B cell (primary cell): ENCODE data around the gene C5. TPM values are rescaled to one million over a fixed set of nuclear protein-coding genes. Genes with fewer than 3 reads are reported as not detected.

Experiments used
- ATAC-seq: fragments of 200-7000 bp; cut with Tn5 transposase; one replicate; pipeline ENCODE4 v1.10.0; 2021; ENCODE audit warnings: low read depth, mild to moderate bottlenecking, moderate number of reproducible peaks, moderate library complexity
- CTCF ChIA-PET: fragments of 350-600 bp; sonication (Branson Sonifier 250); formaldehyde crosslinking; loops from one replicate; lab custom pipeline; 2021; ENCODE audit warnings: antibody characterized with exemption, inconsistent platforms; lab: Charles Lee
- POLR2A ChIA-PET: fragments of 350-600 bp; sonication (Branson Sonifier 250); formaldehyde crosslinking; loops from one replicate; lab custom pipeline; 2021; ENCODE audit warnings: antibody characterized with exemption; lab: Charles Lee
- DNase-seq: peaks from one replicate; pipeline ENCODE4 v3.0.0; 2013
- H2AFZ ChIP-seq: 2 replicates; pipeline ENCODE4 v1.6.1; 2012; ENCODE audit warnings: mild to moderate bottlenecking, low read depth, low read length; ENCODE audit not compliant: insufficient read depth, poor library complexity, severe bottlenecking
- H3K27ac ChIP-seq, 2 donors: 1 replicate in 1 of 2; 2 replicates in 1 of 2; pipeline ENCODE4 v1.5.1; 2012 to 2013; ENCODE audit warnings: low read length in 2 of 2, mild to moderate bottlenecking in 2 of 2, moderate library complexity in 1 of 2
- H3K27me3 ChIP-seq, 4 experiments: fragments of 200-600 bp in 1 of 4; sonication (generic) in 1 of 4; replicated peaks in 1 of 4; 1 replicate in 2 of 4; 2 replicates in 2 of 4; pipeline versions ENCODE4 v1.6.1 to v1.7.0; 2013 to 2016; ENCODE audit warnings: low read length in 3 of 4, mild to moderate bottlenecking in 2 of 4, mixed read lengths in 1 of 4, moderate library complexity in 1 of 4; ENCODE audit not compliant: insufficient read depth in 4 of 4, control insufficient read depth in 3 of 4; ENCODE audit errors: control extremely low read depth in 1 of 4
- H3K36me3 ChIP-seq, 2 experiments: replicated peaks in 1 of 2; 1 replicate in 1 of 2; 2 replicates in 1 of 2; pipeline versions ENCODE4 v1.6.1 to v1.7.1; 2013; ENCODE audit warnings: low read length in 1 of 2; ENCODE audit not compliant: insufficient read depth in 2 of 2, control insufficient read depth in 1 of 2; ENCODE audit errors: control extremely low read depth in 1 of 2, extremely low read depth in 1 of 2
- H3K4me1 ChIP-seq, 2 donors: fragments of 200-600 bp in 1 of 2; sonication (generic) in 1 of 2; 1 replicate in 1 of 2; 2 replicates in 1 of 2; pipeline versions ENCODE4 v1.5.1 to v1.6.1; 2013 to 2017; ENCODE audit warnings: low read length in 2 of 2; ENCODE audit not compliant: control insufficient read depth in 2 of 2, insufficient read depth in 2 of 2
- H3K4me2 ChIP-seq: replicated peaks from 2 replicates; pipeline ENCODE3; 2012; ENCODE audit warnings: mild to moderate bottlenecking, low read depth, low read length; ENCODE audit not compliant: poor library complexity, severe bottlenecking
- H3K4me3 ChIP-seq, 5 experiments: fragments of 200-600 bp in 1 of 5; sonication (generic) in 1 of 5; 1 replicate in 3 of 5; 2 replicates in 2 of 5; pipeline versions ENCODE4 v1.5.1 to v1.7.0; 2011 to 2016; ENCODE audit warnings: low read length in 4 of 5, mild to moderate bottlenecking in 4 of 5, low read depth in 2 of 5, control low read depth in 1 of 5, moderate library complexity in 1 of 5; ENCODE audit not compliant: insufficient read depth in 1 of 5; ENCODE audit errors: control extremely low read depth in 1 of 5, extremely low read depth in 1 of 5
- H3K79me2 ChIP-seq: fragments of 200-600 bp; sonication (generic); one replicate; pipeline ENCODE4 v1.6.0; 2016; ENCODE audit warnings: low read length; ENCODE audit not compliant: control insufficient read depth, insufficient read depth
- H3K9ac ChIP-seq: fragments of 200-600 bp; sonication (generic); 2 replicates; pipeline ENCODE4 v1.6.1; 2017; ENCODE audit warnings: mild to moderate bottlenecking, low read length, moderate library complexity
- H3K9me3 ChIP-seq, 3 donors: one replicate each; pipeline versions ENCODE4 v1.6.1 to v1.7.1; 2013; ENCODE audit warnings: low read length in 2 of 3; ENCODE audit not compliant: control insufficient read depth in 2 of 3, insufficient read depth in 1 of 3; ENCODE audit errors: control extremely low read depth in 1 of 3
- H4K20me1 ChIP-seq: 2 replicates; pipeline ENCODE4 v1.6.0; 2012; ENCODE audit warnings: mild to moderate bottlenecking, low read length; ENCODE audit not compliant: insufficient read depth, control insufficient read depth, poor library complexity, severe bottlenecking
- H3K27ac Mint-ChIP-seq: one replicate; pipeline ENCODE4 v1.8.0; 2021; ENCODE audit warnings: mixed read lengths
- H3K27me3 Mint-ChIP-seq: one replicate; pipeline ENCODE4 v1.8.0; 2021; ENCODE audit warnings: mixed read lengths
- H3K4me1 Mint-ChIP-seq: one replicate; pipeline ENCODE4 v1.8.0; 2021; ENCODE audit warnings: mixed read lengths
- H3K4me3 Mint-ChIP-seq: one replicate; pipeline ENCODE4 v1.8.0; 2021; ENCODE audit warnings: mixed read lengths
- H3K9me3 Mint-ChIP-seq: one replicate; pipeline ENCODE4 v1.8.0; 2022; ENCODE audit warnings: mixed read lengths; ENCODE audit not compliant: insufficient read depth
- EZH2 ChIP-seq: IDR thresholded peaks from 2 replicates; pipeline ENCODE4 v1.6.1; 2012; ENCODE audit warnings: borderline replicate concordance, low read depth, mild to moderate bottlenecking, moderate library complexity, low read length; ENCODE audit not compliant: insufficient read depth, poor library complexity, severe bottlenecking
- WGBS: methylation state at CpG from one replicate; pipeline ENCODE4 v1.1.5; 2013; ENCODE audit warnings: missing lambda C conversion rate; ENCODE audit not compliant: insufficient coverage; 5-methylcytosine and 5-hydroxymethylcytosine counted together
- intact Hi-C: fragments of 100-400 bp; cut with micrococcal nuclease; formaldehyde crosslinking; loops from one replicate; pipeline ENCODE4 v1.10.0; 2022
- polyA plus RNA-seq: library from polyadenylated mRNA; depleted of rRNA; stranded (reverse); fragments of >200 nt; gene quantifications from 2 replicates; pipeline ENCODE4 v1.2.3, GENCODE V29; 2012
- total RNA-seq, 2 donors: library from RNA; stranded (reverse); fragments of 120-200 nt in 1 of 2; gene quantifications; 1 replicate in 1 of 2; 2 replicates in 1 of 2; pipeline versions ENCODE4 v1.2.3 to v1.2.4, GENCODE V29; 2013 to 2022
- TF ChIP-seq, protein P1 (sequence below): fragments of 200-600 bp; IDR thresholded peaks from one replicate; pipeline ENCODE4 v1.8.0; 2022; ENCODE audit warnings: antibody characterized with exemption, mild to moderate bottlenecking

C5 gene
- total and polyA plus RNA-seq, 2 donors (not counting 1 experiment from before 2014, with no cell fraction given) = 2.7 to 10.4 TPM

DNA sequence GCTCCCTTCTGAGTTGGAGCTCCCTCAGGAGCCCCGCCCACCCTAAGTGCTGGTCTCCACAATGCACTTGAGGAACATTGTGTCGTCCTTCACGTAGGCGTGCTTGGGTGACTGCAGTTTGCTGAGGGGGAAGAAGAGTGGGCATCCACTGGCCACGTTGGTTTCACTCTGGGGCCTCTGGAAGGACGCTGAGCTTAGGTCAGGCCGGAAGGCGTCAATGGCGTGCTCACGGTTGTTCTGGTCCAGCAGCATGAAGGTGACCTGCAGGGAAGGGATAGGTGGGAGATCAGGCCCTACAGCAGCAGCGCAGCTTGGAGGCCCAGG, 145.1 kb downstream of the C5 start:
- Mint-ChIP-seq H3K27ac (peak overlapping the region; percentile 68), H3K4me3 (peak overlapping the region; percentile 32), H3K27me3 (no peaks in the 10 kb centered on the region), H3K9me3 (no peaks in the 10 kb centered on the region), H3K4me1 (peaks cover 57% of the 10 kb centered on the region)
- Histone ChIP-seq H3K4me2 (peak overlapping the region; percentile 53), H3K9ac (no peak overlapping the region), H3K9me3 (peaks cover 0 to 9% (median 0%) of the 10 kb centered on the region in 3 donors), H3K36me3 (peaks cover 1 to 7% of the 10 kb centered on the region in 2 experiments), H3K27ac (peak overlapping the region; percentile 76 to 77), H3K27me3 (no peaks in the 10 kb centered on the region), H3K4me3 (no peak overlapping the region), H4K20me1 (no peaks in the 10 kb centered on the region), H3K4me1 (peaks cover 53 to 57% of the 10 kb centered on the region in 2 donors), H3K79me2 (no peaks in the 10 kb centered on the region), H2AFZ (no peak overlapping the region)
- POLR2A ChIA-PET = interaction anchor here (1.3 kb wide), 1 partner anchor 12 kb away, joined by 4 read pairs; no protein-coding TSS in a partner anchor
- intact Hi-C loops = no loop called here
- ATAC-seq (no peak), DNase-seq (no peak)
- CTCF ChIA-PET = interaction anchor here (0.7 to 2.0 kb wide), 3 partner anchors 12 to 32 kb away, joined by 3 to 12 read pairs (median 4); no protein-coding TSS in a partner anchor
- TF ChIP-seq EZH2 = no peak
- TF ChIP-seq, protein P1, sequence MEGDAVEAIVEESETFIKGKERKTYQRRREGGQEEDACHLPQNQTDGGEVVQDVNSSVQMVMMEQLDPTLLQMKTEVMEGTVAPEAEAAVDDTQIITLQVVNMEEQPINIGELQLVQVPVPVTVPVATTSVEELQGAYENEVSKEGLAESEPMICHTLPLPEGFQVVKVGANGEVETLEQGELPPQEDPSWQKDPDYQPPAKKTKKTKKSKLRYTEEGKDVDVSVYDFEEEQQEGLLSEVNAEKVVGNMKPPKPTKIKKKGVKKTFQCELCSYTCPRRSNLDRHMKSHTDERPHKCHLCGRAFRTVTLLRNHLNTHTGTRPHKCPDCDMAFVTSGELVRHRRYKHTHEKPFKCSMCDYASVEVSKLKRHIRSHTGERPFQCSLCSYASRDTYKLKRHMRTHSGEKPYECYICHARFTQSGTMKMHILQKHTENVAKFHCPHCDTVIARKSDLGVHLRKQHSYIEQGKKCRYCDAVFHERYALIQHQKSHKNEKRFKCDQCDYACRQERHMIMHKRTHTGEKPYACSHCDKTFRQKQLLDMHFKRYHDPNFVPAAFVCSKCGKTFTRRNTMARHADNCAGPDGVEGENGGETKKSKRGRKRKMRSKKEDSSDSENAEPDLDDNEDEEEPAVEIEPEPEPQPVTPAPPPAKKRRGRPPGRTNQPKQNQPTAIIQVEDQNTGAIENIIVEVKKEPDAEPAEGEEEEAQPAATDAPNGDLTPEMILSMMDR = no peak
- 91% methylated on average over 10 of the region's 11 CpGs for WGBS
